GM13977 (cell line): ENCODE measurements around the gene EDIL3.

Experiments used
- DNase-seq: peaks from one replicate; pipeline ENCODE4 v3.0.0; 2012; ENCODE audit warnings: low spot score
- in situ Hi-C: fragments of 300-500 bp; cut with MboI; formaldehyde crosslinking; loops from one replicate; pipeline ENCODE4 v1.12.0; 2022; ENCODE audit warnings: low sequenced_read_pairs, low pct_unique_long_range_greater_than_20kb, mixed read lengths, inconsistent platforms; ENCODE audit not compliant: unreplicated experiment
- TF ChIP-seq, protein P1 (sequence below): IDR thresholded peaks from 2 replicates; pipeline ENCODE4 v1.5.1; 2012; ENCODE audit warnings: mild to moderate bottlenecking, control low read depth; ENCODE audit not compliant: insufficient read depth; ENCODE audit errors: extremely low read depth, missing control alignments

EDIL3 gene

DNA sequence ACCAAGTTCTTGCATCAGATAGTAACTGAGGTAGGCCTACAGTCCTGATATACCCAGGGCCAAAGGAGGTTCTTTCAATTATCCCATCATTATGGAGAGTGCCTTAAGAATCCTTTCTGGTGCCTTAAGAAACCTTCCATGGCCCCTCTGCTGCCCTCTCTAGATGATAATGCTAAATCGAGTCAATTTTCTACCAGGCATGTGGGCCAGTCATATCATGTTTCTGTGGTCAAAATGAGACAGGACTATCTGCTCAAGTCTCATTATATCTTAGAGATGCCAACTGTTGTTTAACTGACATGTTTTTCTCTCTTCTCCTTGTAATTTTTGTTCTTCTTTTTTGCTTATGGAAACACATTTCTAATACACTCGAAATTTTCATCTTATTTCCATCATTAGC lies 127.6 kb downstream of the EDIL3 start:
- TF ChIP-seq, protein P1, sequence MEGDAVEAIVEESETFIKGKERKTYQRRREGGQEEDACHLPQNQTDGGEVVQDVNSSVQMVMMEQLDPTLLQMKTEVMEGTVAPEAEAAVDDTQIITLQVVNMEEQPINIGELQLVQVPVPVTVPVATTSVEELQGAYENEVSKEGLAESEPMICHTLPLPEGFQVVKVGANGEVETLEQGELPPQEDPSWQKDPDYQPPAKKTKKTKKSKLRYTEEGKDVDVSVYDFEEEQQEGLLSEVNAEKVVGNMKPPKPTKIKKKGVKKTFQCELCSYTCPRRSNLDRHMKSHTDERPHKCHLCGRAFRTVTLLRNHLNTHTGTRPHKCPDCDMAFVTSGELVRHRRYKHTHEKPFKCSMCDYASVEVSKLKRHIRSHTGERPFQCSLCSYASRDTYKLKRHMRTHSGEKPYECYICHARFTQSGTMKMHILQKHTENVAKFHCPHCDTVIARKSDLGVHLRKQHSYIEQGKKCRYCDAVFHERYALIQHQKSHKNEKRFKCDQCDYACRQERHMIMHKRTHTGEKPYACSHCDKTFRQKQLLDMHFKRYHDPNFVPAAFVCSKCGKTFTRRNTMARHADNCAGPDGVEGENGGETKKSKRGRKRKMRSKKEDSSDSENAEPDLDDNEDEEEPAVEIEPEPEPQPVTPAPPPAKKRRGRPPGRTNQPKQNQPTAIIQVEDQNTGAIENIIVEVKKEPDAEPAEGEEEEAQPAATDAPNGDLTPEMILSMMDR = no peak
- DNase-seq = no peak
- in situ Hi-C loops = loop anchor here (25.0 kb wide), 1 partner anchor 520 kb away; no protein-coding TSS in a partner anchor

DNA sequence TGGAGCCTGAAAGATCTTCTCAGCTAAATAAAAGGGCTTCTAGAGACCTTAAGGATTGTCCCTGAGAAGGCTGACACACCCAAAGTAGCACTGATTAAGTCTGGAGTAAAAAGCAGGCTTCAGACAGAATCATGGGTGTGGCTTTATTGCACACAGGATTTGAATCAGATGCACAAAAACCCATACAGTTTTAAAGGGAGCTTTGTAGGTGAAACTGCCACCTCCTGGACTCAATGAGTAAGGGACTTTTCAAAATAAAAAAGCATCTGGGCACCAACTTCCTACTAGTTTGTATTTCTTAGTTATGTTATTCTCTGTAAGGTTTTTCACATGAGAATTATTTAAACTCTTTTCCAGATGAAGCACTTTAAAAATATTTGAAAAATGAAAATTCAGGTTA lies 129.4 kb downstream of the EDIL3 start:
- TF ChIP-seq, protein P1 = peak; percentile 9
- in situ Hi-C loops = loop anchor here (25.0 kb wide), 1 partner anchor 518 kb away; no protein-coding TSS in a partner anchor
- DNase-seq = no peak

DNA sequence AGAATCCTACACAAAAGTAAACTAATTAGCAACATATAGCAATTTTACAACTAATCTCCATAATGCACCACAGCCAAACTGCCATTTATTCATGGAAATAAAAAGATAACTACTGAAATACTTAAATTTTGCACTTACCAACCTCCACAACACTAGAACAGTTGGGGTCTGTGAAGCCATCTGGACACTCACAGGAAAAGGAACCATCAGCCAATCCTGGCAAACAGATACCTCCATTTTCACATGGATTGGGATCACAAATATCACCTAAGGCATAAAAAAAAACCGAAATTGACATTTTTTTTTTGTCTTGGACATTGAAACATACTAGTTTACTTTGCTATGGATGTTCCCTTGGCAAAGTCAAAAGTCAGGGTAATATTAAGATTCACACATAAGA lies 130.7 kb downstream of the EDIL3 start:
- TF ChIP-seq, protein P1 = no peak
- in situ Hi-C loops = loop anchor here (25.0 kb wide), 1 partner anchor 517 kb away; no protein-coding TSS in a partner anchor
- no peak for DNase-seq

DNA sequence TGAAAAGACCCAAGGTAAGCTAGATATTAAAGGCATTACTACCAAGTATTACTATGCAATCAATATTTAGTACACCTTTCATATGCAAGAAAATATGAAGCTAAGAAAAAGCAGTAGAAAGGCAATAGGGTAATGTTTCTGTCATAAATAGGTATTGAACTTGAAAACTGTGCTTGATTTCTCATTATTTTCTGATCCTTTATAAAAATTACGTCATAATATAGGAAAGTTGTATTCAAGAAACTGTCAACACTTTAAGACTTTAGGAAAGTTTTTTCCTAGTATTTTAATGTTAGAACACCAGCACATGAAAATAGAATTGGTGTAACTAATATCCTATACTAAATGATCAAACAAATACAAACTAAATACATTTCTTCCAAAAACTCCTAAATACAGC lies 133.2 kb downstream of the EDIL3 start:
- DNase-seq = no peak
- in situ Hi-C loops = loop anchor here (25.0 kb wide), 1 partner anchor 514 kb away; no protein-coding TSS in a partner anchor
- TF ChIP-seq, protein P1 = no peak

DNA sequence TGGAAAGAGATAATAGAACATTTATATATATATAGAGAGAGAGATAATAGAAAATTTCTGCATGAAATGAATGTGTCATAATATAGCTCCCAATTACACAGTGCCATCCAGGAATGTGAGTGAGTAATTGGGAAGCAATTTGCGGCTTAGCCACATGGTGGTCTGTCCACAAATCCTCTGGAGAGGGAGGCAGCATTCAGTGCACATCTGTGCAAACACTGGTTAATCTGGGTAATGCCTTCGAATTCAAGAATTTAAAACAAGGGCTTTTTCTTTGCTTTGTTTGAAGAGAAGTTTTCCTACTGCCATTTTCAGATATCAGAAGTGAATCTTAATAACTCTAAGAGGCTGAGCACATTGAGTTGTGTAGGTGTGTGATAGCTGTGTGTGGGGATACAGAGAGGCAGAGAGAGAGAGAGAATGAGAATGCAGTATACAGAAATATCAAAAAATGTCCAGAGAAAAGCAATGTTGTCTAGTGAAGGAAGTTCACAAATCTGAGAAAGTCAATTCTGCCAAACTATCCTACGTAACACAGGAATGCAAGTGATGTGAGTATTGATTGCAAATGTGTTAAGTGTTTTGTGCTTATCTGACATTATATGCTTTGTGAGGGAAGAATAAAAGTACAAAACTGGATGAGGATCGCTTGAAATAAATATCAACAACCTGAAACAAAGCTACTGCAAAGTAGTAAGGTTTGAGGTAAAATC lies 134.6 kb downstream of the EDIL3 start:
- TF ChIP-seq, protein P1 = no peak
- no peak for DNase-seq
- in situ Hi-C loops = loop anchor here (25.0 kb wide), 1 partner anchor 513 kb away; no protein-coding TSS in a partner anchor

DNA sequence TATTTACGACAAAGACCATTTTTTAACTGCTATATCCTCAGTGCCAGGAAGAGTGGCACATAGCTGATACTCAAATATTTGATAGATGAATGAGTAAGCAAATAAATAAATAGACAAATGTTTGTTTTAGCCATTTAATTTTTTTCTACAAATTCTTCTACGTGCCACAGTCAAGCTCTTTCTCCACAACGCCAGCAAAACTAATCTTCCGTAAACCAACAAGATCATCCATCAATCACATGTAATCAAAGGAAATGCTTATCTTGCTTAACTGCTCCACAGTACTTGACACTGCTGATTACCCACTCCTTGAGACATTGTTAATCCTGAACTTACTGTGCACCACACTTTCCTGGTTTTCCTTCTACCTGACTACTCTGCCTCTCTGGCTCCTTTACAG lies 136.7 kb downstream of the EDIL3 start:
- no peak for DNase-seq
- in situ Hi-C loops = no loop called here
- TF ChIP-seq, protein P1 = no peak
